ENCODE results near the gene GPATCH3.
"Not testable (repeated sequence)": the region's sequence is repeated elsewhere in the genome, so short reads cannot be mapped to it uniquely, and the experiment has no call there.

The GPATCH3 gene

GRCh38 chr1:26889551-26890466, 10.5 kb downstream of the GPATCH3 start, which contains the start of gene GPN2:
Gene GPN2 (minus strand): TSS chr1:26890283. CDS start chr1:26890096, 187 bp downstream.
- peak; percentile 83 to 84 for DNase-seq (ENCODE audit: low read depth in 1 of 2, low spot score in 1 of 2)
- H3K4me3 ChIP-seq (replicated peaks; ENCODE audit: insufficient read depth, low read length) = peak within 1 kb of the TSS; percentile 98
- H3K27me3 ChIP-seq (ENCODE audit: insufficient read depth, poor library complexity, severe bottlenecking) = no peaks in the 10 kb centered on the region
- peak within 1 kb of the TSS; percentile 87 for H3K27ac ChIP-seq (replicated peaks)
- TF ChIP-seq CTCF (IDR thresholded peaks at IDR 0.05; ENCODE audit: insufficient read depth, low read length) (no peak), GABPA (IDR thresholded peaks at IDR 0.05; ENCODE audit: low read depth) (peak; percentile 85), SPI1 (IDR thresholded peaks at IDR 0.05; ENCODE audit: borderline replicate concordance, low read depth) (peak; percentile 82), POLR2AphosphoS5 (IDR thresholded peaks at IDR 0.05; ENCODE audit: low read depth) (peak; percentile 97)

GRCh38 chr1:26888231-26888630, 12.0 kb downstream of the GPATCH3 start:
- DNase-seq (ENCODE audit: low read depth in 1 of 2, low spot score in 1 of 2) = no peak
- no peak overlapping the region for H3K27ac ChIP-seq (replicated peaks)
- no peaks in the 10 kb centered on the region for H3K27me3 ChIP-seq (ENCODE audit: insufficient read depth, poor library complexity, severe bottlenecking)
- TF ChIP-seq SPI1 (IDR thresholded peaks at IDR 0.05; ENCODE audit: borderline replicate concordance, low read depth) (no peak), REST (IDR thresholded peaks at IDR 0.05; ENCODE audit: insufficient replicate concordance, low read depth) (no peak), CTCF (IDR thresholded peaks at IDR 0.05; ENCODE audit: insufficient read depth, low read length) (no peak), POLR2AphosphoS5 (IDR thresholded peaks at IDR 0.05; ENCODE audit: low read depth) (no peak), GABPA (IDR thresholded peaks at IDR 0.05; ENCODE audit: low read depth) (no peak)
- no peak overlapping the region for H3K4me3 ChIP-seq (replicated peaks; ENCODE audit: insufficient read depth, low read length)

- Histone ChIP-seq H3K27me3 (ENCODE audit: insufficient read depth, poor library complexity, severe bottlenecking) (no peaks in the 10 kb centered on the region), H3K4me3 (replicated peaks; ENCODE audit: insufficient read depth, low read length) (no peak overlapping the region), H3K27ac (replicated peaks) (no peak overlapping the region)
- peak; percentile 21 for TF ChIP-seq CTCF (IDR thresholded peaks at IDR 0.05; ENCODE audit: insufficient read depth, low read length)
- no peak for TF ChIP-seq POLR2AphosphoS5 (IDR thresholded peaks at IDR 0.05; ENCODE audit: low read depth)
- TF ChIP-seq SPI1 (IDR thresholded peaks at IDR 0.05; ENCODE audit: borderline replicate concordance, low read depth) = no peak
- peak in 1 of 2 experiments; percentile 23 for DNase-seq (ENCODE audit: low read depth in 1 of 2, low spot score in 1 of 2)
Observed at GRCh38 chr1:26887125-26887524, 13.1 kb downstream of the GPATCH3 start.

- TF ChIP-seq POLR2AphosphoS5 (IDR thresholded peaks at IDR 0.05; ENCODE audit: low read depth) = no peak
- TF ChIP-seq SPI1 (IDR thresholded peaks at IDR 0.05; ENCODE audit: borderline replicate concordance, low read depth) = no peak
- TF ChIP-seq REST (IDR thresholded peaks at IDR 0.05; ENCODE audit: insufficient replicate concordance, low read depth) = no peak
- TF ChIP-seq CTCF (IDR thresholded peaks at IDR 0.05; ENCODE audit: insufficient read depth, low read length) = no peak
- no peak for TF ChIP-seq GABPA (IDR thresholded peaks at IDR 0.05; ENCODE audit: low read depth)
- Histone ChIP-seq H3K4me3 (replicated peaks; ENCODE audit: insufficient read depth, low read length) (no peak overlapping the region), H3K27ac (replicated peaks) (no peak overlapping the region), H3K27me3 (ENCODE audit: insufficient read depth, poor library complexity, severe bottlenecking) (no peaks in the 10 kb centered on the region)
- no peak for DNase-seq (ENCODE audit: low read depth in 1 of 2, low spot score in 1 of 2)
Observed at GRCh38 chr1:26882696-26883463, 17.4 kb downstream of the GPATCH3 start.

GRCh38 chr1:26881611-26882010, 18.7 kb downstream of the GPATCH3 start:
- DNase-seq (ENCODE audit: low read depth in 1 of 2, low spot score in 1 of 2); H3K27ac ChIP-seq (replicated peaks); H3K4me3 ChIP-seq (replicated peaks; ENCODE audit: insufficient read depth, low read length); H3K27me3 ChIP-seq (ENCODE audit: insufficient read depth, poor library complexity, severe bottlenecking): not testable (repeated sequence)

All from HL-60 (cell line).